ENCODE measurements around the gene NAT14. TPM values are rescaled to one million over a fixed set of nuclear protein-coding genes. Genes with fewer than 3 reads are reported as not detected.

NAT14 gene
- total RNA-seq, 1 experiment from 2014 or later: 55.3 TPM

GRCh38 chr19:55503502-55504251, 18.7 kb downstream of the NAT14 start:
- Histone ChIP-seq H3K27ac (ENCODE audit: low read depth, low read length) (no peak overlapping the region), H3K4me3 (replicated peaks in 1 of 2; ENCODE audit: low read depth in 1 of 2, low read length in 2 of 2) (no peak overlapping the region), H3K4me2 (ENCODE audit: low read length) (peak overlapping the region; percentile 34; the same call in 1 of the 2 replicates), H3K9me2 (ENCODE audit: insufficient read depth) (no peaks in the 10 kb centered on the region), H3K9me3 (ENCODE audit: control insufficient read depth in 1 of 2, insufficient read depth in 1 of 2, low read depth in 1 of 2, low read length in 2 of 2) (no peaks in the 10 kb centered on the region), H3K4me1 (ENCODE audit: control insufficient read depth in 1 of 2, insufficient read depth in 2 of 2, low read length in 2 of 2) (peaks cover 0 to 4% of the 10 kb centered on the region in 2 experiments; a peak in 1 of 4 replicates), H3K79me2 (ENCODE audit: insufficient read depth, low read length) (no peaks in the 10 kb centered on the region), H3K9ac (ENCODE audit: low read length) (no peak overlapping the region), H3K36me3 (ENCODE audit: control insufficient read depth in 1 of 2, insufficient read depth in 2 of 2, low read length in 2 of 2) (no peaks in the 10 kb centered on the region), H3K27me3 (ENCODE audit: insufficient read depth, low read length) (no peaks in the 10 kb centered on the region), H2AFZ (ENCODE audit: low read depth, low read length, poor library complexity, severe bottlenecking) (no peak overlapping the region), H4K20me1 (ENCODE audit: insufficient read depth) (no peaks in the 10 kb centered on the region)
- ChIA-PET RAD21 (ENCODE audit: low non-redundant PET in 1 of 2, low total read pairs in 2 of 2, uncharacterized antibody in 2 of 2, unreplicated experiment in 2 of 2) (interaction anchor here (0.7 to 1.2 kb wide), 5 partner anchors 36 to 363 kb away, joined by 3 to 4 read pairs (median 3); partner anchors contain the start of gene ISOC2 (in 1 of the 2)), POLR2A (interaction anchor here (1.1 to 1.2 kb wide), 2 partner anchors 28 to 96 kb away, joined by 5 to 6 read pairs; partner anchors contain the start of genes UBE2S and ZNF628), CTCF (interaction anchor here (0.6 to 2.3 kb wide), 24 partner anchors 9 to 623 kb away, joined by 3 to 15 read pairs (median 4); partner anchors contain the start of genes FIZ1, ISOC2, NAT14 and ZNF524)
- BruUV-seq (replicated peaks): no TSS peak
- TF ChIP-seq SP1 (IDR thresholded peaks at IDR 0.05; ENCODE audit: low read depth): peak; percentile 71
- TF ChIP-seq ZNF274 (IDR thresholded peaks at IDR 0.05; ENCODE audit: low read depth, low read length): no peak
- TF ChIP-seq, protein P1, sequence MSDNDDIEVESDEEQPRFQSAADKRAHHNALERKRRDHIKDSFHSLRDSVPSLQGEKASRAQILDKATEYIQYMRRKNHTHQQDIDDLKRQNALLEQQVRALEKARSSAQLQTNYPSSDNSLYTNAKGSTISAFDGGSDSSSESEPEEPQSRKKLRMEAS (IDR thresholded peaks at IDR 0.05): peak; percentile 100
- TF ChIP-seq, protein P2, sequence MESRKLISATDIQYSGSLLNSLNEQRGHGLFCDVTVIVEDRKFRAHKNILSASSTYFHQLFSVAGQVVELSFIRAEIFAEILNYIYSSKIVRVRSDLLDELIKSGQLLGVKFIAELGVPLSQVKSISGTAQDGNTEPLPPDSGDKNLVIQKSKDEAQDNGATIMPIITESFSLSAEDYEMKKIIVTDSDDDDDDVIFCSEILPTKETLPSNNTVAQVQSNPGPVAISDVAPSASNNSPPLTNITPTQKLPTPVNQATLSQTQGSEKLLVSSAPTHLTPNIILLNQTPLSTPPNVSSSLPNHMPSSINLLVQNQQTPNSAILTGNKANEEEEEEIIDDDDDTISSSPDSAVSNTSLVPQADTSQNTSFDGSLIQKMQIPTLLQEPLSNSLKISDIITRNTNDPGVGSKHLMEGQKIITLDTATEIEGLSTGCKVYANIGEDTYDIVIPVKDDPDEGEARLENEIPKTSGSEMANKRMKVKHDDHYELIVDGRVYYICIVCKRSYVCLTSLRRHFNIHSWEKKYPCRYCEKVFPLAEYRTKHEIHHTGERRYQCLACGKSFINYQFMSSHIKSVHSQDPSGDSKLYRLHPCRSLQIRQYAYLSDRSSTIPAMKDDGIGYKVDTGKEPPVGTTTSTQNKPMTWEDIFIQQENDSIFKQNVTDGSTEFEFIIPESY (IDR thresholded peaks at IDR 0.05; ENCODE audit: extremely low read depth, insufficient replicate concordance, low read length): no peak
- peak; percentile 49; the same call in 1 of the 2 replicates for TF ChIP-seq ZFX (IDR thresholded peaks at IDR 0.05)
- peak; percentile 94 for TF ChIP-seq RAD21 (IDR thresholded peaks at IDR 0.05; ENCODE audit: low read depth)
- peak; percentile 97 for TF ChIP-seq CBX3 (IDR thresholded peaks at IDR 0.05; ENCODE audit: low read depth)
- TF ChIP-seq, protein P3, sequence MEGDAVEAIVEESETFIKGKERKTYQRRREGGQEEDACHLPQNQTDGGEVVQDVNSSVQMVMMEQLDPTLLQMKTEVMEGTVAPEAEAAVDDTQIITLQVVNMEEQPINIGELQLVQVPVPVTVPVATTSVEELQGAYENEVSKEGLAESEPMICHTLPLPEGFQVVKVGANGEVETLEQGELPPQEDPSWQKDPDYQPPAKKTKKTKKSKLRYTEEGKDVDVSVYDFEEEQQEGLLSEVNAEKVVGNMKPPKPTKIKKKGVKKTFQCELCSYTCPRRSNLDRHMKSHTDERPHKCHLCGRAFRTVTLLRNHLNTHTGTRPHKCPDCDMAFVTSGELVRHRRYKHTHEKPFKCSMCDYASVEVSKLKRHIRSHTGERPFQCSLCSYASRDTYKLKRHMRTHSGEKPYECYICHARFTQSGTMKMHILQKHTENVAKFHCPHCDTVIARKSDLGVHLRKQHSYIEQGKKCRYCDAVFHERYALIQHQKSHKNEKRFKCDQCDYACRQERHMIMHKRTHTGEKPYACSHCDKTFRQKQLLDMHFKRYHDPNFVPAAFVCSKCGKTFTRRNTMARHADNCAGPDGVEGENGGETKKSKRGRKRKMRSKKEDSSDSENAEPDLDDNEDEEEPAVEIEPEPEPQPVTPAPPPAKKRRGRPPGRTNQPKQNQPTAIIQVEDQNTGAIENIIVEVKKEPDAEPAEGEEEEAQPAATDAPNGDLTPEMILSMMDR (IDR thresholded peaks at IDR 0.05 in 2 of 3, conservative IDR thresholded peaks at IDR 0.05 in 1 of 3; ENCODE audit: borderline replicate concordance in 1 of 3, insufficient read depth in 1 of 3, low read depth in 2 of 3, low read length in 2 of 3): peak; percentile 80 to 92 (median 89)
- intact Hi-C loops (cut with micrococcal nuclease): no loop called here
- DNase-seq (ENCODE audit: low read depth, low spot score) (peak; percentile 89), ATAC-seq (peak; percentile 96)
